SJCRH30 (cell line): ENCODE results near the gene ZEB1. TPM values are rescaled to one million over a fixed set of nuclear protein-coding genes. Genes with fewer than 3 reads are reported as not detected.

ENCODE experiments used
- DNase-seq, 2 experiments: peaks; one replicate each; pipeline ENCODE4 v3.0.0-alpha.2; 2015 to 2020
- H3K27ac ChIP-seq: fragments of 250-450 bp; sonication (Bioruptor Pico); 2 replicates; pipeline ENCODE4 v1.5.1; 2020; ENCODE audit warnings: mild to moderate bottlenecking, moderate library complexity
- H3K27me3 ChIP-seq: fragments of 250-450 bp; sonication (Bioruptor Pico); 2 replicates; pipeline ENCODE4 v1.5.1; 2020; ENCODE audit warnings: mild to moderate bottlenecking, moderate library complexity
- H3K36me3 ChIP-seq: fragments of 250-450 bp; sonication (Bioruptor Pico); 2 replicates; pipeline ENCODE4 v1.5.1; 2020; ENCODE audit warnings: mild to moderate bottlenecking, moderate library complexity
- H3K4me1 ChIP-seq: fragments of 250-450 bp; sonication (Bioruptor Pico); 2 replicates; pipeline ENCODE4 v1.5.1; 2020; ENCODE audit warnings: mild to moderate bottlenecking, moderate library complexity
- H3K4me3 ChIP-seq: fragments of 250-450 bp; sonication (Bioruptor Pico); 2 replicates; pipeline ENCODE4 v1.5.1; 2020; ENCODE audit warnings: mild to moderate bottlenecking, moderate library complexity
- H3K9me3 ChIP-seq: fragments of 250-450 bp; sonication (Bioruptor Pico); replicated peaks from 2 replicates; pipeline ENCODE4 v1.5.1; 2020; ENCODE audit warnings: mild to moderate bottlenecking, moderate library complexity
- total RNA-seq: library from RNA; depleted of rRNA; stranded (reverse); fragments of >200 nt; shearing (Covaris generic); gene quantifications from 2 replicates; pipeline ENCODE4 v1.2.3, GENCODE V29; 2014

ZEB1 gene
- total RNA-seq, 1 experiment from 2014 or later: 77.9 TPM

- Histone ChIP-seq H3K4me1 (no peaks in the 10 kb centered on the region), H3K36me3 (peaks cover 5% of the 10 kb centered on the region), H3K9me3 (no peaks in the 10 kb centered on the region; the same call in 1 of the 2 replicates), H3K4me3 (no peak overlapping the region), H3K27me3 (no peaks in the 10 kb centered on the region), H3K27ac (no peak overlapping the region)
- no peak for DNase-seq
Observed at GRCh38 chr10:31456468-31456867, 137.5 kb downstream of the ZEB1 start.

GRCh38 chr10:31457858-31458257 is 138.8 kb downstream of the ZEB1 start:
- no peak for DNase-seq
- H3K36me3 ChIP-seq: peaks cover 14% of the 10 kb centered on the region
- H3K9me3 ChIP-seq: no peaks in the 10 kb centered on the region; the same call in 1 of the 2 replicates
- no peak overlapping the region for H3K27ac ChIP-seq
- no peak overlapping the region for H3K4me3 ChIP-seq
- H3K4me1 ChIP-seq: no peaks in the 10 kb centered on the region
- no peaks in the 10 kb centered on the region for H3K27me3 ChIP-seq

- peaks cover 25% of the 10 kb centered on the region for H3K36me3 ChIP-seq
- no peak overlapping the region for H3K4me3 ChIP-seq
- H3K9me3 ChIP-seq: peaks cover 4% of the 10 kb centered on the region
- no peak overlapping the region for H3K27ac ChIP-seq
- no peaks in the 10 kb centered on the region for H3K27me3 ChIP-seq
- H3K4me1 ChIP-seq: no peaks in the 10 kb centered on the region
- DNase-seq: no peak
Observed at GRCh38 chr10:31458974-31459373, 140.0 kb downstream of the ZEB1 start.

- Histone ChIP-seq H3K36me3 (peaks cover 38% of the 10 kb centered on the region), H3K9me3 (peaks cover 13% of the 10 kb centered on the region), H3K4me1 (no peaks in the 10 kb centered on the region), H3K4me3 (no peak overlapping the region), H3K27me3 (no peaks in the 10 kb centered on the region), H3K27ac (no peak overlapping the region)
- DNase-seq: no peak
Observed at GRCh38 chr10:31460242-31460641, 141.2 kb downstream of the ZEB1 start.

GRCh38 chr10:31464552-31464951 is 145.5 kb downstream of the ZEB1 start:
- Histone ChIP-seq H3K27me3 (no peaks in the 10 kb centered on the region), H3K4me3 (no peak overlapping the region), H3K9me3 (peaks cover 21% of the 10 kb centered on the region), H3K36me3 (peaks cover 75% of the 10 kb centered on the region), H3K4me1 (no peaks in the 10 kb centered on the region), H3K27ac (no peak overlapping the region)
- peak in 1 of 2 experiments; percentile 38 for DNase-seq

GRCh38 chr10:31466313-31466712 is 147.3 kb downstream of the ZEB1 start:
- Histone ChIP-seq H3K4me3 (no peak overlapping the region), H3K27me3 (no peaks in the 10 kb centered on the region), H3K4me1 (no peaks in the 10 kb centered on the region), H3K9me3 (peaks cover 21% of the 10 kb centered on the region), H3K36me3 (peaks cover 72% of the 10 kb centered on the region), H3K27ac (no peak overlapping the region)
- DNase-seq: no peak

GRCh38 chr10:31467791-31468535 is 148.9 kb downstream of the ZEB1 start:
- no peak overlapping the region for H3K4me3 ChIP-seq
- DNase-seq: no peak
- no peak overlapping the region for H3K27ac ChIP-seq
- H3K4me1 ChIP-seq: no peaks in the 10 kb centered on the region
- peaks cover 21% of the 10 kb centered on the region for H3K9me3 ChIP-seq
- H3K27me3 ChIP-seq: no peaks in the 10 kb centered on the region
- peaks cover 60% of the 10 kb centered on the region for H3K36me3 ChIP-seq

- Histone ChIP-seq H3K9me3 (peaks cover 18% of the 10 kb centered on the region), H3K27me3 (no peaks in the 10 kb centered on the region), H3K36me3 (peaks cover 55% of the 10 kb centered on the region), H3K4me1 (no peaks in the 10 kb centered on the region), H3K4me3 (no peak overlapping the region), H3K27ac (no peak overlapping the region)
- DNase-seq: no peak
Observed at GRCh38 chr10:31468536-31468859, 149.5 kb downstream of the ZEB1 start.

- H3K36me3 ChIP-seq: peaks cover 33% of the 10 kb centered on the region
- DNase-seq: no peak
- no peaks in the 10 kb centered on the region for H3K4me1 ChIP-seq
- H3K9me3 ChIP-seq: peaks cover 9% of the 10 kb centered on the region; the same call in 1 of the 2 replicates
- H3K27ac ChIP-seq: no peak overlapping the region
- H3K4me3 ChIP-seq: no peak overlapping the region
- H3K27me3 ChIP-seq: no peaks in the 10 kb centered on the region
Observed at GRCh38 chr10:31475519-31475918, 156.5 kb downstream of the ZEB1 start.

- no peaks in the 10 kb centered on the region for H3K4me1 ChIP-seq
- H3K36me3 ChIP-seq: peaks cover 36% of the 10 kb centered on the region
- no peak overlapping the region for H3K27ac ChIP-seq
- no peak for DNase-seq
- no peak overlapping the region for H3K4me3 ChIP-seq
- H3K9me3 ChIP-seq: peaks cover 9% of the 10 kb centered on the region; the same call in 1 of the 2 replicates
- no peaks in the 10 kb centered on the region for H3K27me3 ChIP-seq
Observed at GRCh38 chr10:31476088-31476487, 157.1 kb downstream of the ZEB1 start.

GRCh38 chr10:31477584-31477983 is 158.6 kb downstream of the ZEB1 start:
- no peak for DNase-seq
- no peak overlapping the region for H3K27ac ChIP-seq
- peaks cover 40% of the 10 kb centered on the region for H3K36me3 ChIP-seq
- no peaks in the 10 kb centered on the region for H3K27me3 ChIP-seq
- no peaks in the 10 kb centered on the region for H3K4me1 ChIP-seq
- no peak overlapping the region for H3K4me3 ChIP-seq
- H3K9me3 ChIP-seq: peaks cover 9% of the 10 kb centered on the region; the same call in 1 of the 2 replicates

GRCh38 chr10:31479752-31480151 is 160.7 kb downstream of the ZEB1 start:
- Histone ChIP-seq H3K27me3 (no peaks in the 10 kb centered on the region), H3K27ac (no peak overlapping the region), H3K4me1 (no peaks in the 10 kb centered on the region), H3K36me3 (peaks cover 42% of the 10 kb centered on the region), H3K4me3 (no peak overlapping the region), H3K9me3 (peaks cover 9% of the 10 kb centered on the region; the same call in 1 of the 2 replicates)
- peak in 1 of 2 experiments; percentile 14 for DNase-seq

- Histone ChIP-seq H3K4me1 (no peaks in the 10 kb centered on the region), H3K4me3 (no peak overlapping the region), H3K27ac (no peak overlapping the region), H3K27me3 (no peaks in the 10 kb centered on the region), H3K36me3 (peaks cover 25% of the 10 kb centered on the region), H3K9me3 (no peaks in the 10 kb centered on the region)
- DNase-seq: no peak
Observed at GRCh38 chr10:31483546-31483945, 164.5 kb downstream of the ZEB1 start.

GRCh38 chr10:31484431-31485135 is 165.6 kb downstream of the ZEB1 start:
- Histone ChIP-seq H3K36me3 (peaks cover 21% of the 10 kb centered on the region), H3K4me1 (no peaks in the 10 kb centered on the region), H3K27ac (no peak overlapping the region), H3K4me3 (no peak overlapping the region), H3K27me3 (no peaks in the 10 kb centered on the region), H3K9me3 (peaks cover under 1% of the 10 kb centered on the region; the same call in 1 of the 2 replicates)
- no peak for DNase-seq

- Histone ChIP-seq H3K4me3 (no peak overlapping the region), H3K36me3 (peaks cover 22% of the 10 kb centered on the region), H3K27ac (no peak overlapping the region), H3K27me3 (no peaks in the 10 kb centered on the region), H3K9me3 (peaks cover 15% of the 10 kb centered on the region), H3K4me1 (no peaks in the 10 kb centered on the region)
- DNase-seq: peak in 1 of 2 experiments; percentile 49
Observed at GRCh38 chr10:31490858-31491504, 172.0 kb downstream of the ZEB1 start.
